Esophagus squamous epithelium (tissue), 5 donors: Measurements from ENCODE around the gene TBC1D2. TPM values are rescaled to one million over a fixed set of nuclear protein-coding genes. Genes with fewer than 3 reads are reported as not detected.
A peak's percentile ranks its signal among the peaks of the same experiment; 100 is the strongest.

Source experiments
- DNase-seq: peaks from one replicate; lab custom pipeline; 2025; lab: John Stamatoyannopoulos, UW
- H3K27ac ChIP-seq, 4 donors: fragments of 200-600 bp; sonication (generic); one replicate each; pipeline ENCODE4 v1.5.1; 2016 to 2019; ENCODE audit warnings: mild to moderate bottlenecking in 1 of 4
- H3K27me3 ChIP-seq, 4 donors: fragments of 200-600 bp; sonication (generic); 1 replicate in 3 of 4; 2 replicates in 1 of 4; pipeline versions ENCODE4 v1.5.1 to v1.6.0; 2017 to 2021; ENCODE audit warnings: antibody characterized with exemption in 1 of 4
- H3K36me3 ChIP-seq, 3 donors: fragments of 200-600 bp; sonication (generic); one replicate each; pipeline ENCODE4 v1.5.1; 2016 to 2019
- H3K4me1 ChIP-seq, 3 donors: fragments of 200-600 bp; sonication (generic); one replicate each; pipeline ENCODE4 v1.5.1; 2017 to 2019
- H3K4me3 ChIP-seq, 4 donors: fragments of 200-600 bp; sonication (generic); 1 replicate in 3 of 4; 2 replicates in 1 of 4; pipeline ENCODE4 v1.5.1; 2016 to 2019; ENCODE audit warnings: mild to moderate bottlenecking in 2 of 4, moderate library complexity in 1 of 4
- H3K9me3 ChIP-seq, 3 donors: fragments of 200-600 bp; sonication (generic); one replicate each; pipeline ENCODE4 v1.5.1; 2016 to 2019
- POLR2A ChIP-seq, 4 donors: fragments of 450-650 bp; IDR thresholded peaks; one replicate each; pipeline ENCODE4 v1.6.1; 2017; ENCODE audit warnings: antibody characterized with exemption in 4 of 4, mild to moderate bottlenecking in 4 of 4, moderate library complexity in 3 of 4
- WGBS, 2 donors: methylation state at CpG; one replicate each; pipeline ENCODE4 v1.1.5; 2018; 5-methylcytosine and 5-hydroxymethylcytosine counted together
- intact Hi-C: fragments of 100-400 bp; cut with DNase I; formaldehyde crosslinking; loops from one replicate; pipeline ENCODE4 v1.15.0; 2022
- total RNA-seq, 4 donors: library from RNA; depleted of rRNA; stranded (reverse); fragments of >200 nt; gene quantifications; one replicate each; pipeline ENCODE4 v1.1.0, GENCODE V29; 2016
- TF ChIP-seq, protein P1 (sequence below), 6 experiments: fragments of 450-650 bp in 4 of 6; fragments of 200-600 bp in 2 of 6; sonication (generic) in 2 of 6; IDR thresholded peaks; one replicate each; pipeline ENCODE4 v1.5.1; 2016 to 2019; ENCODE audit warnings: antibody characterized with exemption in 6 of 6, mild to moderate bottlenecking in 4 of 6, moderate library complexity in 4 of 6
- donor health status: DM: yes; HTN: yes; CAD: no.

Gene TBC1D2
- total RNA-seq, 4 donors from 2014 or later, result 39.3 to 52.9 (median 49.0) TPM

- intact Hi-C loops, result no loop called here
- Histone ChIP-seq H3K4me1 (peaks cover 0 to 60% (median 3%) of the 10 kb centered on the region in 3 donors), H3K4me3 (no peak overlapping the region), H3K36me3 (peaks cover 0 to 26% (median 0%) of the 10 kb centered on the region in 3 donors), H3K9me3 (no peaks in the 10 kb centered on the region), H3K27me3 (no peaks in the 10 kb centered on the region), H3K27ac (peak overlapping the region in 1 of 4 donors; percentile 16)
- DNase-seq, result no peak
- 71 to 86% methylated on average over 1 to 4 of the region's 10 CpGs for WGBS, 2 donors
- TF ChIP-seq, protein P1, sequence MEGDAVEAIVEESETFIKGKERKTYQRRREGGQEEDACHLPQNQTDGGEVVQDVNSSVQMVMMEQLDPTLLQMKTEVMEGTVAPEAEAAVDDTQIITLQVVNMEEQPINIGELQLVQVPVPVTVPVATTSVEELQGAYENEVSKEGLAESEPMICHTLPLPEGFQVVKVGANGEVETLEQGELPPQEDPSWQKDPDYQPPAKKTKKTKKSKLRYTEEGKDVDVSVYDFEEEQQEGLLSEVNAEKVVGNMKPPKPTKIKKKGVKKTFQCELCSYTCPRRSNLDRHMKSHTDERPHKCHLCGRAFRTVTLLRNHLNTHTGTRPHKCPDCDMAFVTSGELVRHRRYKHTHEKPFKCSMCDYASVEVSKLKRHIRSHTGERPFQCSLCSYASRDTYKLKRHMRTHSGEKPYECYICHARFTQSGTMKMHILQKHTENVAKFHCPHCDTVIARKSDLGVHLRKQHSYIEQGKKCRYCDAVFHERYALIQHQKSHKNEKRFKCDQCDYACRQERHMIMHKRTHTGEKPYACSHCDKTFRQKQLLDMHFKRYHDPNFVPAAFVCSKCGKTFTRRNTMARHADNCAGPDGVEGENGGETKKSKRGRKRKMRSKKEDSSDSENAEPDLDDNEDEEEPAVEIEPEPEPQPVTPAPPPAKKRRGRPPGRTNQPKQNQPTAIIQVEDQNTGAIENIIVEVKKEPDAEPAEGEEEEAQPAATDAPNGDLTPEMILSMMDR (IDR thresholded peaks at IDR 0.05), result no peak
- no peak for TF ChIP-seq POLR2A (IDR thresholded peaks at IDR 0.05)
These were observed 98.1 kb downstream of the TBC1D2 start for GRCh38 chr9:98157372-98157771.

- Histone ChIP-seq H3K36me3 (peaks cover 0 to 48% (median 0%) of the 10 kb centered on the region in 3 donors), H3K4me3 (no peak overlapping the region), H3K9me3 (no peaks in the 10 kb centered on the region), H3K27me3 (no peaks in the 10 kb centered on the region), H3K27ac (peak overlapping the region in 2 of 4 donors; percentile 30 to 42), H3K4me1 (peaks cover 0 to 41% (median 0%) of the 10 kb centered on the region in 3 donors)
- TF ChIP-seq POLR2A (IDR thresholded peaks at IDR 0.05), result no peak
- TF ChIP-seq, protein P1 (IDR thresholded peaks at IDR 0.05), result no peak
- intact Hi-C loops, result no loop called here
- 68 to 74% methylated on average over 2 of the region's 2 CpGs for WGBS, 2 donors
- DNase-seq, result no peak
These were observed 100.8 kb downstream of the TBC1D2 start for GRCh38 chr9:98154678-98155077.

DNA sequence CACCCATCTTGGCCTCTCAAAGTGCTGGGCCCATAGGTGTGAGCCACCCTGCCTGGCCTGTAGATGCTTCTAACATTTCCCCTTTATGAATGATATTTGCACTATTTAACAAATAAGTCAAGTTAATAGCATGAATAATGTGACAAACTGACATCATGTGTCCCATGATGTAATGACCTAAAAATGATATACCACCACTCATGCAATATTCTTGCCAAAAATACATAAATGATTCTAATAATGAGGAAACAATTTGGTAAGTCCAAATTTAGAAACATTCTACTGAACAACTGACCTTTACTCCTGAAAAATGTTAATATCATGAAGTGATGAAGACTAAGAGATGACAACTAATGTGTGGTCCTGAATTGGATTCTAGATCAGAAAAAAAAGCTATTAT is 102.9 kb downstream of the TBC1D2 start:
- H3K27me3 ChIP-seq, result no peaks in the 10 kb centered on the region
- H3K27ac ChIP-seq, result no peak overlapping the region
- TF ChIP-seq POLR2A (IDR thresholded peaks at IDR 0.05), result no peak
- TF ChIP-seq, protein P1 (IDR thresholded peaks at IDR 0.05), result no peak
- H3K4me1 ChIP-seq, result peaks cover 0 to 33% (median 3%) of the 10 kb centered on the region in 3 donors
- no peak overlapping the region for H3K4me3 ChIP-seq
- no peaks in the 10 kb centered on the region for H3K9me3 ChIP-seq
- DNase-seq, result no peak
- peaks cover 0 to 56% (median 0%) of the 10 kb centered on the region in 3 donors for H3K36me3 ChIP-seq
- intact Hi-C loops, result no loop called here

DNA sequence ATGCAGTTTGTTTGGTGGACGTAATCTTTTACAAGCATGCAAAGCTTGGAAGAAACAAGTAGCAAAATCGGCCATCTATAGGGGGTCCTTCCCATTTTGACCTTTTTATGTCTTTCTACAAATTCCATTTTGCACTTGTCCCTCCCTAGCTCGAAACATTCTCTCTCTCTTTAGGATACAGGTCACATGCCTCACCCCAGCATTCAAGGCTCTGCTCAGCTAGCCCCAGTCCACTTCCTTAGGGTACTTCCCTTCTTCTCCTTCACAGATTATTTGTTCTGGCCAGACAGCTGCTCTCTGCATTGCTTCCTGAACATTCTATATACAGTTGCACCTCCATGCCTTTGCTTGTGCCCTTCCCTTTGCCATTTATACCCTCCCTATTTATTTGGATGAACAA is 104.7 kb downstream of the TBC1D2 start:
- 73% methylated on average over 3 of the region's 3 CpGs for WGBS, 2 donors
- no peaks in the 10 kb centered on the region for H3K27me3 ChIP-seq
- peaks cover 10 to 46% (median 14%) of the 10 kb centered on the region in 3 donors for H3K4me1 ChIP-seq
- H3K27ac ChIP-seq, result no peak overlapping the region
- TF ChIP-seq, protein P1 (IDR thresholded peaks at IDR 0.05), result no peak
- no peak for TF ChIP-seq POLR2A (IDR thresholded peaks at IDR 0.05)
- DNase-seq, result no peak
- H3K9me3 ChIP-seq, result no peaks in the 10 kb centered on the region
- peaks cover 0 to 38% (median 0%) of the 10 kb centered on the region in 3 donors for H3K36me3 ChIP-seq
- intact Hi-C loops, result no loop called here
- H3K4me3 ChIP-seq, result no peak overlapping the region

DNA sequence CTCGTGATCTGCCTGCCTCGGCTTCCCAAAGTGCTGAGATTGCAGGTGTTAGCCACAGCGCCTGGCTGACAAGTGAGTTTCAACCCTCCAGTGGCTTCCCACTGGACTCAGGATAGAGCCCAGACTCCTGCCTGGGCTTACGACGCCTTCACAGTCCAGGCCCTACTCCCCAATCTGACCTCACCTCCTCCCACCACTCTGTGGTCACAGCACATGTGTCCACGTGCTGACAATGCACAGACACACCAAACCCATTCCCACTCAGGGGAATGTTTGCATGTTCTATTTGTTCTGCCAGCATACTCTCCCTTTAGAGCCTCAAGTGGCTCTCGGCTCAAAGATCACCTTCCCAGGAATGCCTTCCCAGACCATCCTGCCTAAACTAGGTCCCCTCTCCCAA is 105.3 kb downstream of the TBC1D2 start:
- Histone ChIP-seq H3K27me3 (no peaks in the 10 kb centered on the region), H3K27ac (no peak overlapping the region), H3K9me3 (no peaks in the 10 kb centered on the region), H3K4me3 (no peak overlapping the region), H3K36me3 (peaks cover 0 to 34% (median 0%) of the 10 kb centered on the region in 3 donors), H3K4me1 (peaks cover 11 to 46% (median 18%) of the 10 kb centered on the region in 3 donors)
- intact Hi-C loops, result no loop called here
- TF ChIP-seq, protein P1 (IDR thresholded peaks at IDR 0.05), result no peak
- no peak for TF ChIP-seq POLR2A (IDR thresholded peaks at IDR 0.05)
- WGBS, 2 donors, result 84 to 86% methylated on average over 7 of the region's 7 CpGs
- DNase-seq, result no peak
